Hepatocyte (in vitro differentiated cells): ENCODE data around the gene CEP135. TPM values are rescaled to one million over a fixed set of nuclear protein-coding genes. Genes with fewer than 3 reads are reported as not detected.

Experiments used
- DNase-seq: peaks from one replicate; pipeline ENCODE4 v3.0.0-alpha.2; 2016; ENCODE audit warnings: low spot score
- H2AFZ ChIP-seq: fragments of 200-600 bp; sonication (generic); 2 replicates; pipeline ENCODE4 v1.6.0; 2016; ENCODE audit warnings: antibody characterized with exemption, mild to moderate bottlenecking
- H3K27ac ChIP-seq: fragments of 200-600 bp; sonication (generic); 2 replicates; pipeline ENCODE4 v1.5.1; 2016; ENCODE audit warnings: mild to moderate bottlenecking
- H3K27me3 ChIP-seq: fragments of 200-600 bp; sonication (generic); 2 replicates; pipeline ENCODE4 v1.6.1; 2016
- H3K36me3 ChIP-seq: fragments of 200-600 bp; sonication (generic); replicated peaks from 2 replicates; pipeline ENCODE4 v1.5.1; 2016; ENCODE audit warnings: low read depth; ENCODE audit not compliant: insufficient read depth
- H3K4me1 ChIP-seq: fragments of 200-600 bp; sonication (generic); 2 replicates; pipeline ENCODE4 v1.5.1; 2016; ENCODE audit warnings: mild to moderate bottlenecking, moderate library complexity; ENCODE audit not compliant: insufficient read depth
- H3K4me2 ChIP-seq: fragments of 200-600 bp; sonication (generic); 2 replicates; pipeline ENCODE4 v1.6.0; 2016
- H3K4me3 ChIP-seq: fragments of 200-600 bp; sonication (generic); 2 replicates; pipeline ENCODE4 v1.5.1; 2016; ENCODE audit warnings: mild to moderate bottlenecking
- H3K79me2 ChIP-seq: fragments of 200-600 bp; sonication (generic); 2 replicates; pipeline ENCODE4 v1.6.0; 2017; ENCODE audit warnings: mild to moderate bottlenecking
- H3K9me2 ChIP-seq: fragments of 200-600 bp; sonication (generic); replicated peaks from 2 replicates; pipeline ENCODE4 v1.6.0; 2017; ENCODE audit warnings: mild to moderate bottlenecking; ENCODE audit not compliant: insufficient read depth
- H3K9me3 ChIP-seq: fragments of 200-600 bp; sonication (generic); 2 replicates; pipeline ENCODE4 v1.5.1; 2016; ENCODE audit warnings: low read depth, mild to moderate bottlenecking
- H4K20me1 ChIP-seq: fragments of 200-600 bp; sonication (generic); 2 replicates; pipeline ENCODE4 v1.6.0; 2016; ENCODE audit warnings: mild to moderate bottlenecking; ENCODE audit not compliant: insufficient read depth, poor library complexity, severe bottlenecking
- EZH2 ChIP-seq: fragments of 200-600 bp; sonication (generic); IDR thresholded peaks from 2 replicates; pipeline ENCODE4 v1.6.1; 2016; ENCODE audit warnings: antibody characterized with exemption, mild to moderate bottlenecking, borderline replicate concordance
- EZH2phosphoT487 ChIP-seq: fragments of 200-600 bp; sonication (generic); IDR thresholded peaks from one replicate; pipeline ENCODE4 v1.6.1; 2018; ENCODE audit warnings: antibody characterized with exemption, mild to moderate bottlenecking, low read depth, moderate library complexity; ENCODE audit not compliant: unreplicated experiment, severe bottlenecking
- WGBS: methylation state at CpG from one replicate; pipeline ENCODE4 v1.1.6; 2016; ENCODE audit warnings: low lambda C conversion rate; ENCODE audit errors: missing lambda C conversion rate; 5-methylcytosine and 5-hydroxymethylcytosine counted together
- polyA plus RNA-seq: library from polyadenylated mRNA; unstranded; fragments of >200 nt; fragmentation: Nextera tagmentation; extraction: Ambion mirVana; gene quantifications from 2 replicates; pipeline ENCODE4 v1.2.1, GENCODE V29; 2016
- total RNA-seq: library from RNA; depleted of rRNA; stranded (reverse); fragments of >200 nt; gene quantifications from 2 replicates; pipeline ENCODE4 v1.2.3, GENCODE V29; 2014
- TF ChIP-seq, protein P1 (sequence below): fragments of 200-600 bp; sonication (generic); IDR thresholded peaks from 2 replicates; pipeline ENCODE4 v1.5.1; 2016; ENCODE audit warnings: antibody characterized with exemption, mild to moderate bottlenecking; ENCODE audit not compliant: poor library complexity

Gene CEP135
- total and polyA plus RNA-seq, 2 experiments from 2014 or later, result 3.1 to 7.7 TPM

DNA sequence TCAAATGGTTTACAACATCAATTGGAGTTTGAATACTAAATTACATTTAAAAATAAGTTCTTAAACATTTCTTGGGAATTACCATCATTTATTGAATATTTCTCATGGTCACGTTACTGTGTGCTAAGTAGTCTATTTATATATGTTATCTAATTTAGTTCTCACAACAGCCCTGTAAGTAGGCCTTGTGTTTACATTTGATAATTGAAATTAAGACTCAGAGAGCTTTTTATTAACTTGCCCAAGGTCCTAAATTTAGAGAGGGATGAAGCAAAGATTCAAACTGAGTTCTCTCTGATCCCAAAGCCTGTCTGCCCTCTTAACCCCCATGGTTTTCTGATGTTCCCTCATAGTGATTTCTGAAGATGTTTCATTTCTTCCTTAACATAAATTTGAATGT is 103.7 kb downstream of the CEP135 start:
- H3K9me2 ChIP-seq, result no peaks in the 10 kb centered on the region
- no peak overlapping the region for H3K4me3 ChIP-seq
- no peak for DNase-seq
- no peaks in the 10 kb centered on the region for H4K20me1 ChIP-seq
- H3K4me2 ChIP-seq, result no peak overlapping the region
- no peak overlapping the region for H3K27ac ChIP-seq
- H3K79me2 ChIP-seq, result peaks cover 64% of the 10 kb centered on the region
- peaks cover 14% of the 10 kb centered on the region for H3K4me1 ChIP-seq
- WGBS, result 58% methylated on average over 1 of the region's 1 CpG
- H2AFZ ChIP-seq, result no peak overlapping the region
- TF ChIP-seq, protein P1, sequence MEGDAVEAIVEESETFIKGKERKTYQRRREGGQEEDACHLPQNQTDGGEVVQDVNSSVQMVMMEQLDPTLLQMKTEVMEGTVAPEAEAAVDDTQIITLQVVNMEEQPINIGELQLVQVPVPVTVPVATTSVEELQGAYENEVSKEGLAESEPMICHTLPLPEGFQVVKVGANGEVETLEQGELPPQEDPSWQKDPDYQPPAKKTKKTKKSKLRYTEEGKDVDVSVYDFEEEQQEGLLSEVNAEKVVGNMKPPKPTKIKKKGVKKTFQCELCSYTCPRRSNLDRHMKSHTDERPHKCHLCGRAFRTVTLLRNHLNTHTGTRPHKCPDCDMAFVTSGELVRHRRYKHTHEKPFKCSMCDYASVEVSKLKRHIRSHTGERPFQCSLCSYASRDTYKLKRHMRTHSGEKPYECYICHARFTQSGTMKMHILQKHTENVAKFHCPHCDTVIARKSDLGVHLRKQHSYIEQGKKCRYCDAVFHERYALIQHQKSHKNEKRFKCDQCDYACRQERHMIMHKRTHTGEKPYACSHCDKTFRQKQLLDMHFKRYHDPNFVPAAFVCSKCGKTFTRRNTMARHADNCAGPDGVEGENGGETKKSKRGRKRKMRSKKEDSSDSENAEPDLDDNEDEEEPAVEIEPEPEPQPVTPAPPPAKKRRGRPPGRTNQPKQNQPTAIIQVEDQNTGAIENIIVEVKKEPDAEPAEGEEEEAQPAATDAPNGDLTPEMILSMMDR, result no peak
- no peak for TF ChIP-seq EZH2
- TF ChIP-seq EZH2phosphoT487, result no peak
- H3K27me3 ChIP-seq, result no peaks in the 10 kb centered on the region
- H3K36me3 ChIP-seq, result no peaks in the 10 kb centered on the region
- no peaks in the 10 kb centered on the region for H3K9me3 ChIP-seq

DNA sequence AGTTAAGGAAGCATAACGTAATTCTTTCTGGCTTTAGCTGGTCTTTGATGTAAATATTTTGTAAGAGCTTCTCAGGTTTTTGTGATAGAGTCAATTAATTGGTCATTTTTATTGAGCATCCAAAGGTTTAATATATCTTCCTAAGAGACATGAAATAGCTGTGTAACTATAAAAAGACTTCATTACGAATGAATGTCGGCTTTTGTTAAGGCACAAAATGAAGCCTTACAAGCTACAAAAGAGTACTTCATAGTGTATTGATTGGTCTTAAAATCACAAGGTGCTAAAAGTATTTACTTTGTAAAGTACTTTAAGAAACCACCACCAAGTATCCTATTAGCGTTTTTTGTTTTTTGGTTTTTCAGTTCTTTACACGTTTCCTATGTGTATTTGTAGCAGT is 104.2 kb downstream of the CEP135 start:
- Histone ChIP-seq H2AFZ (no peak overlapping the region), H3K4me1 (peaks cover 14% of the 10 kb centered on the region), H3K27ac (no peak overlapping the region), H3K27me3 (no peaks in the 10 kb centered on the region), H3K4me2 (no peak overlapping the region), H3K36me3 (no peaks in the 10 kb centered on the region), H3K4me3 (no peak overlapping the region), H3K9me2 (no peaks in the 10 kb centered on the region), H3K9me3 (no peaks in the 10 kb centered on the region), H3K79me2 (peaks cover 66% of the 10 kb centered on the region), H4K20me1 (no peaks in the 10 kb centered on the region)
- TF ChIP-seq, protein P1, result no peak
- TF ChIP-seq EZH2 (no peak), EZH2phosphoT487 (no peak)
- DNase-seq, result no peak
- 77% methylated on average over 5 of the region's 5 CpGs for WGBS

DNA sequence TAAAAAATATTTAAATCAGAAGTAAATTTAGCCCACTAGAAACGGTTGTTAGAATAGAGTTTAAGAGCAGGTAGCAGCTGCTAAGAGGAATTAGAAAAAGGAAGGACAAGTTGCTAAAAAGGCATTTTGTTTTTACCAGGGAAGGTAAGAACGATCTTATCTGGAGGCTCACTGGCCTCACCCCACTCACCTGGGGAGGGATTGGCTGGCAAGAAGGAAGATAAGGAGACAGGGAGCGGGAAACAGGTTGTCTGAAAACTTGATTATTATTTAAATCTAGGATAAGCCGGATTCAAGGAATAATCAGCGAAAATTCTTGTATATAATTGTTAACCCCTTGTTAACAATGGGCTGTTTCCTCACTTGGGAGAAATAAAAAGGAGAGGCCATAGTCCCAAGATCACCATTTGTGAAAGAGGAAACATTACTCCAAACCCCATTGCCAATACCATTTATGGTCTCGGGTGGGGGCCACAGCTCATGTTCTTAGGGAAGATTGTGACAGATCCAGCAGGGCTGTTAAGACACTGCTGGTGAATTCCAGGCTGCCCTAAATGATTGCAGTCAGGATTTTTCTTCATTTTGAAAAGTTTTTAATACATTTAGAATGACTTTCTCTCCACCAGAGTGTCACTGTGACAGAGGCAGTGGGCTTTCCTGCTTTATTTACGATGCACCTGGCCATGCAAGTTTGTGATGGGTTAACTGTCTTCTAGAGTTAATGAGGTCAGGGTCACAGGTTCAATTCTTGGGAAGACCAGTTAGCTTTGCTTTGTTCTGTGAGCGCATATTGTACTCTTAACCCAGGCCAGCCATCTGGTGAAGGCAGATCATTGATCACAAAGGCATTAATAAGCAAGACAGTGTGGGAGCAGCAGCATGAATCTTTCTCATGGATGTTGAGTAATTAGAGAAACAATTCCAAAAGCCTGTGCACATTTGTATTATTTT is 106.6 kb downstream of the CEP135 start:
- DNase-seq, result peak; percentile 27
- Histone ChIP-seq H3K9me2 (no peaks in the 10 kb centered on the region), H3K9me3 (no peaks in the 10 kb centered on the region), H3K4me2 (peak overlapping the region; percentile 60), H3K4me1 (peaks cover 14% of the 10 kb centered on the region), H3K27me3 (no peaks in the 10 kb centered on the region), H3K4me3 (no peak overlapping the region), H3K79me2 (peaks cover 89% of the 10 kb centered on the region), H4K20me1 (no peaks in the 10 kb centered on the region), H3K36me3 (no peaks in the 10 kb centered on the region), H3K27ac (peak overlapping the region; percentile 50), H2AFZ (no peak overlapping the region)
- 46% methylated on average over 8 of the region's 8 CpGs for WGBS
- TF ChIP-seq EZH2phosphoT487 (no peak), EZH2 (no peak)
- TF ChIP-seq, protein P1, result no peak
